Activated B cell treated with CpG ODN at 0.5 μM for 24 hours (primary cell): Measurements from ENCODE around the gene ZNF691. TPM values are rescaled to one million over a fixed set of nuclear protein-coding genes. Genes with fewer than 3 reads are reported as not detected.

Experiments used
- ATAC-seq: fragments of 200-7000 bp; cut with Tn5 transposase; one replicate; pipeline ENCODE4 v1.10.0; 2021; ENCODE audit warnings: low read depth, mild to moderate bottlenecking, moderate library complexity
- CTCF ChIA-PET: fragments of 350-600 bp; sonication (Branson Sonifier 250); formaldehyde crosslinking; loops from one replicate; lab custom pipeline; 2021; ENCODE audit warnings: antibody characterized with exemption; lab: Charles Lee
- POLR2A ChIA-PET: fragments of 350-600 bp; sonication (Branson Sonifier 250); formaldehyde crosslinking; loops from one replicate; lab custom pipeline; 2021; ENCODE audit warnings: antibody characterized with exemption; lab: Charles Lee
- DNase-seq: peaks from one replicate; pipeline ENCODE4 v3.0.0; 2022
- H3K27ac Mint-ChIP-seq: one replicate; pipeline ENCODE4 v1.8.0; 2020; ENCODE audit warnings: mixed read lengths
- H3K27me3 Mint-ChIP-seq: one replicate; pipeline ENCODE4 v1.8.0; 2021; ENCODE audit warnings: mixed read lengths
- H3K36me3 Mint-ChIP-seq: one replicate; pipeline ENCODE4 v1.8.0; 2021; ENCODE audit warnings: low read depth, mixed read lengths
- H3K4me1 Mint-ChIP-seq: one replicate; pipeline ENCODE4 v1.8.0; 2021; ENCODE audit warnings: mixed read lengths
- H3K4me3 Mint-ChIP-seq: one replicate; pipeline ENCODE4 v1.8.0; 2020; ENCODE audit warnings: mild to moderate bottlenecking, mixed read lengths
- H3K9me3 Mint-ChIP-seq: one replicate; pipeline ENCODE4 v1.8.0; 2020; ENCODE audit warnings: mixed read lengths
- intact Hi-C: fragments of 100-400 bp; cut with micrococcal nuclease; formaldehyde crosslinking; loops from one replicate; pipeline ENCODE4 v1.15.1; 2024
- total RNA-seq: library from RNA; stranded (reverse); gene quantifications from 2 replicates; pipeline ENCODE4 v1.2.3, GENCODE V29; 2022
- TF ChIP-seq, protein P1 (sequence below): fragments of 200-600 bp; IDR thresholded peaks from one replicate; pipeline ENCODE4 v1.8.0; 2022; ENCODE audit warnings: antibody characterized with exemption, mild to moderate bottlenecking

ZNF691 gene
- total RNA-seq, 1 donor from 2014 or later = 16.1 TPM

- ATAC-seq = no peak
- H3K27me3 Mint-ChIP-seq = no peaks in the 10 kb centered on the region
- H3K27ac Mint-ChIP-seq = no peak overlapping the region
- TF ChIP-seq, protein P1, sequence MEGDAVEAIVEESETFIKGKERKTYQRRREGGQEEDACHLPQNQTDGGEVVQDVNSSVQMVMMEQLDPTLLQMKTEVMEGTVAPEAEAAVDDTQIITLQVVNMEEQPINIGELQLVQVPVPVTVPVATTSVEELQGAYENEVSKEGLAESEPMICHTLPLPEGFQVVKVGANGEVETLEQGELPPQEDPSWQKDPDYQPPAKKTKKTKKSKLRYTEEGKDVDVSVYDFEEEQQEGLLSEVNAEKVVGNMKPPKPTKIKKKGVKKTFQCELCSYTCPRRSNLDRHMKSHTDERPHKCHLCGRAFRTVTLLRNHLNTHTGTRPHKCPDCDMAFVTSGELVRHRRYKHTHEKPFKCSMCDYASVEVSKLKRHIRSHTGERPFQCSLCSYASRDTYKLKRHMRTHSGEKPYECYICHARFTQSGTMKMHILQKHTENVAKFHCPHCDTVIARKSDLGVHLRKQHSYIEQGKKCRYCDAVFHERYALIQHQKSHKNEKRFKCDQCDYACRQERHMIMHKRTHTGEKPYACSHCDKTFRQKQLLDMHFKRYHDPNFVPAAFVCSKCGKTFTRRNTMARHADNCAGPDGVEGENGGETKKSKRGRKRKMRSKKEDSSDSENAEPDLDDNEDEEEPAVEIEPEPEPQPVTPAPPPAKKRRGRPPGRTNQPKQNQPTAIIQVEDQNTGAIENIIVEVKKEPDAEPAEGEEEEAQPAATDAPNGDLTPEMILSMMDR = no peak
- CTCF ChIA-PET = interaction anchor here (2.4 kb wide), 1 partner anchor 251 kb away, joined by 6 read pairs; no protein-coding TSS in a partner anchor
- POLR2A ChIA-PET = interaction anchor here (0.6 to 0.9 kb wide), 4 partner anchors 22 to 358 kb away, joined by 3 to 7 read pairs (median 4); partner anchors contain the start of gene YBX1
- no peak for DNase-seq
- peaks cover 3% of the 10 kb centered on the region for H3K36me3 Mint-ChIP-seq
- H3K4me1 Mint-ChIP-seq = peaks cover 8% of the 10 kb centered on the region
- intact Hi-C loops = no loop called here
- no peaks in the 10 kb centered on the region for H3K9me3 Mint-ChIP-seq
- H3K4me3 Mint-ChIP-seq = no peak overlapping the region
Observed at GRCh38 chr1:42821690-42822089, 24.7 kb upstream of the ZNF691 start.

- H3K9me3 Mint-ChIP-seq = no peaks in the 10 kb centered on the region
- no peak overlapping the region for H3K4me3 Mint-ChIP-seq
- H3K27ac Mint-ChIP-seq = no peak overlapping the region
- POLR2A ChIA-PET = interaction anchor here (0.7 kb wide), 1 partner anchor 349 kb away, joined by 3 read pairs; the partner anchor contains the start of genes CFAP57 and EBNA1BP2
- intact Hi-C loops = no loop called here
- peaks cover 3% of the 10 kb centered on the region for H3K36me3 Mint-ChIP-seq
- CTCF ChIA-PET = no interaction called here
- ATAC-seq = no peak
- DNase-seq = no peak
- no peaks in the 10 kb centered on the region for H3K27me3 Mint-ChIP-seq
- TF ChIP-seq, protein P1 = no peak
- peaks cover under 1% of the 10 kb centered on the region for H3K4me1 Mint-ChIP-seq
Observed at GRCh38 chr1:42822800-42823392, 23.5 kb upstream of the ZNF691 start.

DNA sequence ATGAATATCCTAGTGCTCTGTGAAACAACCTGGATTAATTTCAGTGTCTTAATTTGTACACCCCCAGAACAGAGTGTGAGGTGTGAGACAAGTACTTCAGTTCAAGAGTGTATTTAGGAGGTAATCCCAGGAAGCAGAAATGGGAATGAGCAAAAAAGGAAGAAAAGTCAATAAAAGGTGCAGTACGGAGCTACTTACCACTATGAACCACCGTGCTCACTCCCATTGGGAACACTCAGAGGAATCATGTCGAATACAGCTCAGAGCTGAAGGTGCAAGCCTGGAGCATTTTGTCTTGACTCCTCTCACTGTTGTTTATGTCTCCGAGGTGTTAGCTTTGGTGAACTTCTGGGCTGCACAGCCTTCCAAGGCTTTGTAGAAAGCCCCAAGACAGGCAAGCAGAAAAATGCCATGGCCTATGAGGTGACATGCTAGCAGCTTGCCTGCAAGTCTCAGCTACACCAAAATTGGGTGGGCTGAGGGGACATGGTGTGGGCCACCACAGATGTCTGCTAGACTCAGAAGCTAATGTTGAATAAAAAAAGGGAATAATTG lies 21.9 kb upstream of the ZNF691 start:
- peaks cover 2% of the 10 kb centered on the region for H3K36me3 Mint-ChIP-seq
- TF ChIP-seq, protein P1 = no peak
- H3K4me1 Mint-ChIP-seq = no peaks in the 10 kb centered on the region
- intact Hi-C loops = no loop called here
- H3K27ac Mint-ChIP-seq = no peak overlapping the region
- no peaks in the 10 kb centered on the region for H3K9me3 Mint-ChIP-seq
- POLR2A ChIA-PET = no interaction called here
- no peak for ATAC-seq
- no peak for DNase-seq
- no peak overlapping the region for H3K4me3 Mint-ChIP-seq
- CTCF ChIA-PET = no interaction called here
- no peaks in the 10 kb centered on the region for H3K27me3 Mint-ChIP-seq

DNA sequence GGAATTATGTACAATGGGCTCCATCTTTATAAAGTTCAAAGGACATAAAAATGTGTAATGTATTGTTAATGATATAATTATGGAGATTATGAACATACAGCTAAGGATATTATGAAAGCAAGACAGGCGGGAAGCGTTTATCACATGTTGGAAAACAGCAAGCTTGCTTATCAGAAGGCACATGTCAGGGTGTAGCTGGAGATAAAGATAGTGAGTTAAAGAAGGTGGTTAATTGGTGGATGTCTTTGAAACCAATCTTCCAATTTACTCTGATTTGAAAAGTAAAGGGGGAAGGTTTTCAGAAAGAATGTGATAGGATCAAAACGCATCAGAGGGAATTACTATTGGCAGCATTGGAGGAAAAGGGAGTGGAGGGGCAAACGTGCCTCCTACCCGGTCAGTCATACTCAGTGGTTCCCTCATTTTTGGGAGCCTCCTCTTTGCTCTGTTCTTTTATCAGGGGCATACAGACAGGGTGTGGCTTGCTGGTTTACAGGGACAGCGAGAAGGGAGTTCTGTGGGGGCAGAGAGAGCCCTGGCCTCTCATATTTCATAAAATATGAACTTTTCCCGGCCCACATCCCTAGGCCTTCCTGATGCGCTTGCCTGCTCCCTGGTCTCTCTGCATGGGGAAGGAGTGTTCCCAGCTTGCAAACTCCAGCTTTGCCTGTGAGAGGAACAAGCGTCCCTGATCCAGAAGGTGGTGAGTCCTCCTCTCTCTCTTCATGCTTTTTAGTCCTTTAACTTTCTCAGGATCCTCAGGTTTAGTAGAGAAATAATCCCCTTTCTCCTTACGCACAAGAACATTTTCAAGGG lies 21.2 kb upstream of the ZNF691 start:
- no peak overlapping the region for H3K27ac Mint-ChIP-seq
- no peak overlapping the region for H3K4me3 Mint-ChIP-seq
- no peaks in the 10 kb centered on the region for H3K9me3 Mint-ChIP-seq
- intact Hi-C loops = no loop called here
- no peak for DNase-seq
- no peaks in the 10 kb centered on the region for H3K27me3 Mint-ChIP-seq
- TF ChIP-seq, protein P1 = no peak
- ATAC-seq = no peak
- H3K36me3 Mint-ChIP-seq = no peaks in the 10 kb centered on the region
- no peaks in the 10 kb centered on the region for H3K4me1 Mint-ChIP-seq
- ChIA-PET CTCF (no interaction called here), POLR2A (no interaction called here)

DNA sequence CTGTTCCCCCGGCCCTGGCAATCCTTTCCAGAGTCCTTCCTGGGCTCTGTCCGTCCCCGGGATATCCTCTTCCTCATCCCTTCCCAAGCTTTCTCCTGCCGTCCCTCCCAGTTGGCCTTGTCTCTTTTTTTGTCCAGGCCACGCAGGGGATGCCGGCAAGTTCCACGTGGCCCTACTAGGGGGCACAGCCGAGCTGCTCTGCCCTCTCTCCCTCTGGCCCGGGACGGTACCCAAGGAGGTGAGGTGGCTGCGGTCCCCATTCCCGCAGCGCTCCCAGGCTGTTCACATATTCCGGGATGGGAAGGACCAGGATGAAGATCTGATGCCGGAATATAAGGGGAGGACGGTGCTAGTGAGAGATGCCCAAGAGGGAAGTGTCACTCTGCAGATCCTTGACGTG lies 15.8 kb upstream of the ZNF691 start:
- no peaks in the 10 kb centered on the region for H3K27me3 Mint-ChIP-seq
- H3K4me3 Mint-ChIP-seq = no peak overlapping the region
- no peaks in the 10 kb centered on the region for H3K36me3 Mint-ChIP-seq
- intact Hi-C loops = no loop called here
- H3K9me3 Mint-ChIP-seq = no peaks in the 10 kb centered on the region
- ATAC-seq = no peak
- ChIA-PET CTCF (interaction anchor here (1.0 kb wide), 1 partner anchor 243 kb away, joined by 3 read pairs; no protein-coding TSS in a partner anchor), POLR2A (interaction anchor here (0.6 kb wide), 2 partner anchors 81 to 105 kb away, joined by 3 to 8 read pairs; no protein-coding TSS in a partner anchor)
- peaks cover 6% of the 10 kb centered on the region for H3K4me1 Mint-ChIP-seq
- TF ChIP-seq, protein P1 = no peak
- no peak overlapping the region for H3K27ac Mint-ChIP-seq
- no peak for DNase-seq
